SH-SY5Y (cell line): Measurements from ENCODE around the gene SGSM2.

ENCODE experiments used
- GATA2 ChIP-seq: IDR thresholded peaks from 2 replicates; pipeline ENCODE4 v1.6.1; 2011; ENCODE audit warnings: mild to moderate bottlenecking, low read depth, low read length
- GATA3 ChIP-seq: IDR thresholded peaks from 2 replicates; pipeline ENCODE4 v1.6.1; 2011; ENCODE audit warnings: low read depth, mild to moderate bottlenecking, low read length, moderate library complexity

DNA sequence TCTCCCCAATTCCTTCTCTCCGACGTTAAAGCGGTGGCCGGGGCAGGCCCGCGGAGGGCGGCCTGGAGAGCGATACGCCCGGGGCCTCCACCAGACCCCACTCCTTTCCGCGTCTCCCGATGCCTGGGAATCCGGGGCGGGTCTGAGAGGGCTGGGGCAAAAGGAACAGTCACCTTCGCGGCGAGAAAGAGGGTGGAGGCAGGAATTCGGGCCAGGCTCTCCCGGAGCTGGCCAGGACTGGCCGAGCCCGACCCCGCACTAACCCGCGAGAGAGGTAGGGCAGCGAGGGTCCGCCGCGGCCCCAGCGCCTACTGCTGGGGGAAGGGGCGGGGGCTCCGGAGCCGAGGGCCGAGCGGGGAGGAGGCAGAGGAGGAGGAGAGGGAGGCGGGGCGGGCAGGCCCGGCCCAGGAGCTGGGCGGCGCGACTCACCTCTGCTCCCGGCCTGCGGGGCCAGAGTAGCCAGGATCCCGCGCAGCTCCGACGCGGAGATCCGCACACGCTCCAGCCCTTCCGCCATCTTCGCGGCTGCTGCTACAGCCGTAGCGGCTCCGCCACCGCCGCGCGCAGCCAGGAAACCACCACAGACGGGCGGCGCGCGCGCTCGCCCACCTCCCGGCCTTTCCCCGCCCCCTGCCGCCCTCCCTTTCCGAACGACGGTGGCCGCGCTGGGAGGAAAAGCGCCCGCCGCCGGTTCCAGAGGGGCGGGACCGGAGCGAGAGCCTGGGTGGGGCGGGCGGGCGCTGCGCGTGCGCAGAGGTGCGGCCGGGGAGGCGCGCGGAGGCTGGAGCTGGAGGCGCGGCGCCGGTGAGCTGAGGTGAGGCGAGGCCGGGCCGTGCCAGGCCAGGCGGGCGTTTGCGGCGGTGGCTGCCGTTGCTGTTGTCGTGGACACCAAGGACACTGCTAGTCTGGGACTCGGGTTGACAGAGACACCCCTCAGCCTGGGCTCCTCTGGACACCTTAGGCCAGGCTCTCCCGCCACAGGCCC is 33.8 kb upstream of the SGSM2 start, which contains the start of the genes SMG6 and SRR:
- TF ChIP-seq GATA2 (no peak), GATA3 (no peak)
